IMR-90 (cell line): ENCODE measurements around the gene INTS14. TPM values are rescaled to one million over a fixed set of nuclear protein-coding genes. Genes with fewer than 3 reads are reported as not detected.

Experiments used
- ATAC-seq: fragments of 200-7000 bp; cut with Tn5 transposase; 2 replicates; pipeline ENCODE4 v1.9.1; 2020; ENCODE audit warnings: low read depth, mild to moderate bottlenecking, moderate library complexity
- BruUV-seq: library from RNA; stranded (reverse); fragments of 400-500 nt; replicated peaks from 2 replicates; lab custom pipeline; 2021; lab: Mats Ljungman, UMichigan
- CTCF ChIA-PET: fragments of 300-600 bp; formaldehyde crosslinking; extraction: SDS; loops from one replicate; lab custom pipeline; 2021; ENCODE audit warnings: antibody characterized with exemption; lab: Yijun Ruan, JAX
- POLR2A ChIA-PET: fragments of 300-600 bp; sonication (Branson Sonifier 250); formaldehyde crosslinking; loops from one replicate; lab custom pipeline; 2022; ENCODE audit warnings: antibody characterized with exemption; ENCODE audit not compliant: unreplicated experiment; lab: Charles Lee
- DNase-seq: peaks from one replicate; pipeline ENCODE4 v3.0.0; 2013
- H2AFZ ChIP-seq: replicated peaks from 2 replicates; pipeline ENCODE3; 2013; ENCODE audit warnings: low read length, mild to moderate bottlenecking; ENCODE audit not compliant: poor library complexity
- H2AK5ac ChIP-seq: 2 replicates; pipeline ENCODE4 v1.6.1; 2013; ENCODE audit warnings: low read depth, low read length, inconsistent platforms
- H2AK9ac ChIP-seq: replicated peaks from 2 replicates; pipeline ENCODE3; 2013; ENCODE audit warnings: mild to moderate bottlenecking, low read depth, low read length, moderate library complexity; ENCODE audit not compliant: poor library complexity
- H2BK120ac ChIP-seq: 2 replicates; pipeline ENCODE4 v1.6.1; 2013; ENCODE audit warnings: low read depth, low read length, inconsistent platforms
- H2BK15ac ChIP-seq: 3 replicates; pipeline ENCODE4 v1.6.1; 2013; ENCODE audit warnings: low read depth, low read length, inconsistent platforms
- H2BK20ac ChIP-seq: 2 replicates; pipeline ENCODE4 v1.6.1; 2013; ENCODE audit warnings: low read depth, mild to moderate bottlenecking, inconsistent platforms, low read length, moderate library complexity
- H2BK5ac ChIP-seq: 2 replicates; pipeline ENCODE4 v1.6.1; 2013; ENCODE audit warnings: mild to moderate bottlenecking, low read depth, low read length, inconsistent platforms; ENCODE audit not compliant: poor library complexity, severe bottlenecking
- H3K14ac ChIP-seq: replicated peaks from 2 replicates; pipeline ENCODE4 v1.6.1; 2013; ENCODE audit warnings: low read depth, low read length, inconsistent platforms
- H3K18ac ChIP-seq: 2 replicates; pipeline ENCODE4 v1.6.1; 2013; ENCODE audit warnings: low read depth, low read length, control low read depth
- H3K23ac ChIP-seq: 2 replicates; pipeline ENCODE4 v1.6.1; 2013; ENCODE audit warnings: low read depth, low read length, inconsistent platforms
- H3K27ac ChIP-seq: 2 replicates; pipeline ENCODE4 v1.5.1; 2013; ENCODE audit warnings: mild to moderate bottlenecking, control low read depth, low read length; ENCODE audit not compliant: insufficient read depth
- H3K27me3 ChIP-seq: 2 replicates; pipeline ENCODE4 v1.6.1; 2013; ENCODE audit warnings: low read length; ENCODE audit not compliant: control insufficient read depth, insufficient read depth
- H3K36me3 ChIP-seq: 2 replicates; pipeline ENCODE4 v1.6.1; 2013; ENCODE audit warnings: low read length, mixed read lengths; ENCODE audit not compliant: control insufficient read depth, insufficient read depth
- H3K4ac ChIP-seq: 2 replicates; pipeline ENCODE4 v1.6.1; 2013; ENCODE audit warnings: low read depth, low read length, inconsistent platforms
- H3K4me1 ChIP-seq: 2 replicates; pipeline ENCODE4 v1.6.1; 2013; ENCODE audit warnings: low read length, mixed read lengths; ENCODE audit not compliant: control insufficient read depth, insufficient read depth
- H3K4me2 ChIP-seq: 2 replicates; pipeline ENCODE4 v1.6.1; 2013; ENCODE audit warnings: low read depth, mild to moderate bottlenecking, control low read depth, low read length, moderate library complexity
- H3K4me3 ChIP-seq: 2 replicates; pipeline ENCODE4 v1.5.1; 2013; ENCODE audit warnings: low read depth, mild to moderate bottlenecking, control low read depth, low read length, moderate library complexity; ENCODE audit not compliant: insufficient read depth
- H3K56ac ChIP-seq: 2 replicates; pipeline ENCODE4 v1.6.1; 2013; ENCODE audit warnings: low read length, inconsistent platforms; ENCODE audit not compliant: insufficient read depth; ENCODE audit errors: extremely low read depth
- H3K79me1 ChIP-seq, 2 experiments: 2 replicates each; pipeline ENCODE4 v1.6.1; 2013; ENCODE audit warnings: low read length in 2 of 2, inconsistent platforms in 1 of 2, low read depth in 1 of 2
- H3K9ac ChIP-seq: 2 replicates; pipeline ENCODE4 v1.6.1; 2013; ENCODE audit warnings: low read depth, low read length, control low read depth
- H3K9me1 ChIP-seq: 2 replicates; pipeline ENCODE4 v1.6.1; 2013; ENCODE audit warnings: low read length, inconsistent platforms; ENCODE audit not compliant: insufficient read depth
- H3K9me3 ChIP-seq: 2 replicates; pipeline ENCODE4 v1.6.1; 2013; ENCODE audit warnings: low read length; ENCODE audit not compliant: control insufficient read depth, insufficient read depth
- H4K20me1 ChIP-seq: 2 replicates; pipeline ENCODE4 v1.6.1; 2013; ENCODE audit warnings: low read length, inconsistent platforms; ENCODE audit not compliant: insufficient read depth
- H4K5ac ChIP-seq: 2 replicates; pipeline ENCODE4 v1.6.1; 2013; ENCODE audit warnings: mild to moderate bottlenecking, low read depth, low read length, control low read depth
- H4K8ac ChIP-seq, 2 experiments: 2 replicates each; pipeline ENCODE4 v1.6.1; 2013; ENCODE audit warnings: low read depth in 2 of 2, low read length in 2 of 2, control low read depth in 1 of 2, inconsistent platforms in 1 of 2
- H4K91ac ChIP-seq: 2 replicates; pipeline ENCODE4 v1.6.1; 2013; ENCODE audit warnings: low read depth, low read length, inconsistent platforms; ENCODE audit not compliant: insufficient read depth
- BHLHE40 ChIP-seq: fragments of 150-350 bp; IDR thresholded peaks from 2 replicates; pipeline ENCODE4 v1.6.1; 2016; ENCODE audit warnings: mild to moderate bottlenecking, low read depth, low read length
- CTCF ChIP-seq: conservative IDR thresholded peaks from 2 replicates; pipeline ENCODE4 v1.5.1; 2012; ENCODE audit warnings: mild to moderate bottlenecking, low read depth, low read length, improper control_type of control experiment
- MAZ ChIP-seq: IDR thresholded peaks from 2 replicates; pipeline ENCODE4 v1.6.1; 2012; ENCODE audit warnings: low read depth, mild to moderate bottlenecking, low read length, improper control_type of control experiment, moderate library complexity, borderline replicate concordance
- MXI1 ChIP-seq: IDR thresholded peaks from 2 replicates; pipeline ENCODE4 v1.6.1; 2012; ENCODE audit warnings: low read depth, mild to moderate bottlenecking, low read length, moderate library complexity, borderline replicate concordance
- WGBS, 2 experiments: methylation state at CpG; one replicate each; pipeline versions ENCODE4 v1.1.5 to v1.1.7; 2013; ENCODE audit warnings: missing lambda C conversion rate in 2 of 2; ENCODE audit not compliant: insufficient read length in 1 of 2; ENCODE audit errors: extremely low coverage in 2 of 2; 5-methylcytosine and 5-hydroxymethylcytosine counted together
- dilution Hi-C: fragments of 300-500 bp; cut with HindIII; formaldehyde crosslinking; loops from one replicate; pipeline ENCODE4 v1.14.3; 2018; ENCODE audit warnings: low sequenced_read_pairs; ENCODE audit not compliant: unreplicated experiment
- in situ Hi-C: fragments of 300-500 bp; cut with MboI; formaldehyde crosslinking; loops from 3 replicates; pipeline ENCODE4 v1.14.3; 2019; ENCODE audit warnings: low sequenced_read_pairs, inconsistent platforms, mixed read lengths
- intact Hi-C: fragments of 100-400 bp; cut with micrococcal nuclease; formaldehyde crosslinking; loops from 2 replicates; pipeline ENCODE4 v1.10.0; 2022
- polyA plus RNA-seq, 3 experiments: library from polyadenylated mRNA; depleted of rRNA; stranded (reverse); fragments of >200 nt; gene quantifications; 2 replicates each; pipeline ENCODE4 v1.2.3, GENCODE V29; 2012; ENCODE audit warnings: low replicate concordance in 1 of 3
- total RNA-seq: library from RNA; depleted of rRNA; stranded (reverse); fragments of >200 nt; gene quantifications from 2 replicates; pipeline ENCODE4 v1.2.3, GENCODE V29; 2012

INTS14 gene
- total and polyA plus RNA-seq, 2 of the 4 experiments (the other 2 are of a cell fraction), result 22.9 to 39.5 TPM

- Histone ChIP-seq H3K56ac (no peak overlapping the region), H2BK20ac (no peak overlapping the region), H3K4ac (no peak overlapping the region), H3K4me2 (no peak overlapping the region), H3K36me3 (no peaks in the 10 kb centered on the region; the same call in 1 of the 2 replicates), H3K9me3 (no peaks in the 10 kb centered on the region), H2BK15ac (no peak overlapping the region), H3K27ac (no peak overlapping the region), H3K9ac (no peak overlapping the region), H3K4me1 (peaks cover 3% of the 10 kb centered on the region), H4K8ac (no peak overlapping the region), H4K91ac (no peak overlapping the region), H2AFZ (no peak overlapping the region), H2BK5ac (no peak overlapping the region), H3K27me3 (no peaks in the 10 kb centered on the region), H3K23ac (no peak overlapping the region), H2AK5ac (no peak overlapping the region), H3K18ac (no peak overlapping the region), H3K4me3 (no peak overlapping the region), H4K20me1 (no peaks in the 10 kb centered on the region), H4K5ac (no peak overlapping the region), H2BK120ac (no peak overlapping the region), H3K79me1 (no peaks in the 10 kb centered on the region), H2AK9ac (no peak overlapping the region), H3K14ac (no peak overlapping the region), H3K9me1 (peaks cover 9% of the 10 kb centered on the region)
- DNase-seq (no peak), ATAC-seq (no peak)
- no CpG with 5 or more reads among the region's 4 CpGs for WGBS, 2 experiments
- in situ Hi-C loops, result no loop called here
- no TSS peak for BruUV-seq
- TF ChIP-seq BHLHE40 (no peak), MAZ (no peak), CTCF (no peak), MXI1 (no peak)
- dilution Hi-C loops, result no loop called here
- intact Hi-C loops, result no loop called here
- POLR2A ChIA-PET, result no interaction called here
- CTCF ChIA-PET, result no interaction called here
Measured at GRCh38 chr15:65626856-65627255, 15.9 kb upstream of the INTS14 start.
